ENCODE data around the gene SLC45A3.

DNA sequence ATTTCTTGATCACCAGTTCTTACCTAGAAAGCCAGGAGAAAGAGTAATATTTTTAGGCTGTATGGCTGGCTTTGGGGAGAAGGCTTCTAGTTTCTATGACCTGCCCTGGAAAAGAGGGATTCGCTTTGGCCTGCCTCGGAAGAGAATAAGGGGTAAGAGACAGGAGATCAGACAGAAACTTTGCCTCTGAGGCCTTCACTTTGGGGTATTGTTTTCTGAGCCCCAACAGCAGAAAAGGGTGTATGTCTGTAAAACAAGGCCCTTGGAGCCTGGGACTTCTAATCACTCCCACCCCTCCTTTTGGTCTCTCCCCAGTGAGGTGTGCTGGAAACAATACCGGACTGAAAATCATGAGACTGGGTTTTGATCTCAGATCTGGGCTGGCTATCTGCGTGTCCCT lies 5.1 kb downstream of the SLC45A3 start:
- TF ChIP-seq ZNF558 (tag by site-specific recombination; IDR thresholded peaks at IDR 0.05): no peak
- no peak for TF ChIP-seq ZNF19 (tag by site-specific recombination; IDR thresholded peaks at IDR 0.05; ENCODE audit: low read depth)
- TF ChIP-seq, protein P1, sequence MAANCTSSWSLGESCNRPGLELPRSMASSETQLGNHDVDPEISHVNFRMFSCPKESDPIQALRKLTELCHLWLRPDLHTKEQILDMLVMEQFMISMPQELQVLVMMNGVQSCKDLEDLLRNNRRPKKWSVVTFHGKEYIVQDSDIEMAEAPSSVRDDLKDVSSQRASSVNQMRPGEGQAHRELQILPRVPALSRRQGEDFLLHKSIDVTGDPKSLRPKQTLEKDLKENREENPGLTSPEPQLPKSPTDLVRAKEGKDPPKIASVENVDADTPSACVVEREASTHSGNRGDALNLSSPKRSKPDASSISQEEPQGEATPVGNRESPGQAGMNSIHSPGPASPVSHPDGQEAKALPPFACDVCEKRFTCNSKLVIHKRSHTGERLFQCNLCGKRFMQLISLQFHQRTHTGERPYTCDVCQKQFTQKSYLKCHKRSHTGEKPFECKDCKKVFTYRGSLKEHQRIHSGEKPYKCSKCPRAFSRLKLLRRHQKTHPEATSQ (tag by site-specific recombination; IDR thresholded peaks at IDR 0.05): no peak
- no peak for TF ChIP-seq ZFHX2 (tag by site-specific recombination; conservative IDR thresholded peaks at IDR 0.05)
- TF ChIP-seq, protein P2, sequence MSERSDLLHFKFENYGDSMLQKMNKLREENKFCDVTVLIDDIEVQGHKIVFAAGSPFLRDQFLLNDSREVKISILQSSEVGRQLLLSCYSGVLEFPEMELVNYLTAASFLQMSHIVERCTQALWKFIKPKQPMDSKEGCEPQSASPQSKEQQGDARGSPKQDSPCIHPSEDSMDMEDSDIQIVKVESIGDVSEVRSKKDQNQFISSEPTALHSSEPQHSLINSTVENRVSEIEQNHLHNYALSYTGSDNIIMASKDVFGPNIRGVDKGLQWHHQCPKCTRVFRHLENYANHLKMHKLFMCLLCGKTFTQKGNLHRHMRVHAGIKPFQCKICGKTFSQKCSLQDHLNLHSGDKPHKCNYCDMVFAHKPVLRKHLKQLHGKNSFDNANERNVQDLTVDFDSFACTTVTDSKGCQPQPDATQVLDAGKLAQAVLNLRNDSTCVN (tag by site-specific recombination; optimal IDR thresholded peaks at IDR 0.05): no peak
- no peak for TF ChIP-seq ZNF416 (tag by site-specific recombination; IDR thresholded peaks at IDR 0.05)
- no peak for TF ChIP-seq CTCF (tag by site-specific recombination; IDR thresholded peaks at IDR 0.05)
- TF ChIP-seq ZNF324 (tag by site-specific recombination; IDR thresholded peaks at IDR 0.05): no peak
